Loucy (cell line): ENCODE measurements around the gene CEBPZOS.
"Not testable (repeated sequence)": the region's sequence is repeated elsewhere in the genome, so short reads cannot be mapped to it uniquely, and the experiment has no call there.

Experiments
- H2AFZ ChIP-seq: fragments of 200-600 bp; sonication (generic); 2 replicates; pipeline ENCODE4 v1.6.0; 2016; ENCODE audit warnings: antibody characterized with exemption, mild to moderate bottlenecking, low read length, moderate library complexity
- H3F3A ChIP-seq: fragments of 200-600 bp; 2 replicates; pipeline ENCODE4 v1.6.0; 2016; ENCODE audit warnings: antibody characterized with exemption, low read depth, mild to moderate bottlenecking
- H3K27me3 ChIP-seq: fragments of 200-600 bp; sonication (generic); 2 replicates; pipeline ENCODE4 v1.6.1; 2014; ENCODE audit warnings: low read length, mild to moderate bottlenecking; ENCODE audit not compliant: insufficient read depth, poor library complexity, severe bottlenecking
- H3K36me3 ChIP-seq: fragments of 200-600 bp; sonication (generic); 2 replicates; pipeline ENCODE4 v1.6.1; 2016; ENCODE audit warnings: low read length; ENCODE audit not compliant: insufficient read depth
- H3K4me1 ChIP-seq: fragments of 200-600 bp; sonication (generic); 2 replicates; pipeline ENCODE4 v1.5.1; 2014; ENCODE audit warnings: low read length, mild to moderate bottlenecking; ENCODE audit not compliant: insufficient read depth, poor library complexity, severe bottlenecking
- H3K4me2 ChIP-seq: fragments of 200-600 bp; sonication (generic); 2 replicates; pipeline ENCODE4 v1.6.0; 2014; ENCODE audit warnings: antibody characterized with exemption, low read length, low read depth, mild to moderate bottlenecking; ENCODE audit not compliant: poor library complexity, severe bottlenecking
- H3K4me3 ChIP-seq: fragments of 200-600 bp; sonication (generic); 2 replicates; pipeline ENCODE4 v1.5.1; 2014; ENCODE audit warnings: low read length, mild to moderate bottlenecking, mixed read lengths; ENCODE audit not compliant: poor library complexity, severe bottlenecking
- H3K79me2 ChIP-seq: fragments of 200-600 bp; sonication (generic); 2 replicates; pipeline ENCODE4 v1.6.1; 2014; ENCODE audit warnings: low read length; ENCODE audit not compliant: insufficient read depth
- H3K9ac ChIP-seq: fragments of 200-600 bp; sonication (generic); 2 replicates; pipeline ENCODE4 v1.6.0; 2014; ENCODE audit warnings: mild to moderate bottlenecking, low read depth, low read length, moderate library complexity; ENCODE audit not compliant: poor library complexity, severe bottlenecking
- H3K9me2 ChIP-seq: fragments of 200-600 bp; sonication (generic); replicated peaks from 2 replicates; pipeline ENCODE4 v1.6.1; 2016; ENCODE audit warnings: low read depth, low read length, mixed read lengths
- H3K9me3 ChIP-seq: fragments of 200-600 bp; sonication (generic); 2 replicates; pipeline ENCODE4 v1.6.1; 2014; ENCODE audit warnings: mild to moderate bottlenecking, antibody characterized with exemption, low read length, low read depth; ENCODE audit not compliant: insufficient read depth
- H4K20me1 ChIP-seq: fragments of 200-600 bp; sonication (generic); 2 replicates; pipeline ENCODE4 v1.6.0; 2014; ENCODE audit warnings: antibody characterized with exemption, low read length, mild to moderate bottlenecking; ENCODE audit not compliant: insufficient read depth, poor library complexity, severe bottlenecking
- EZH2phosphoT487 ChIP-seq: fragments of 200-600 bp; IDR thresholded peaks from 2 replicates; pipeline ENCODE4 v1.6.1; 2018; ENCODE audit warnings: antibody characterized with exemption, mild to moderate bottlenecking, moderate library complexity, borderline replicate concordance
- TF ChIP-seq, protein P1 (sequence below): fragments of 200-600 bp; sonication (generic); conservative IDR thresholded peaks from 2 replicates; pipeline ENCODE4 v1.5.1; 2014; ENCODE audit warnings: mild to moderate bottlenecking, antibody characterized with exemption, low read length

The CEBPZOS gene

GRCh38 chr2:37219046-37219445, 22.8 kb downstream of the CEBPZOS start:
- Histone ChIP-seq H2AFZ (no peak overlapping the region), H3K27me3 (no peaks in the 10 kb centered on the region), H3K9me3 (no peaks in the 10 kb centered on the region), H3K9ac (no peak overlapping the region), H4K20me1 (peaks cover 18% of the 10 kb centered on the region), H3K79me2 (peaks cover 13% of the 10 kb centered on the region; the same call in 1 of the 2 replicates), H3K36me3 (peaks cover 69% of the 10 kb centered on the region), H3K4me2 (no peak overlapping the region), H3K9me2 (no peaks in the 10 kb centered on the region), H3K4me1 (peaks cover 7% of the 10 kb centered on the region), H3K4me3 (no peak overlapping the region), H3F3A (no peaks in the 10 kb centered on the region; the same call in 1 of the 2 replicates)
- no peak for TF ChIP-seq EZH2phosphoT487
- TF ChIP-seq, protein P1, sequence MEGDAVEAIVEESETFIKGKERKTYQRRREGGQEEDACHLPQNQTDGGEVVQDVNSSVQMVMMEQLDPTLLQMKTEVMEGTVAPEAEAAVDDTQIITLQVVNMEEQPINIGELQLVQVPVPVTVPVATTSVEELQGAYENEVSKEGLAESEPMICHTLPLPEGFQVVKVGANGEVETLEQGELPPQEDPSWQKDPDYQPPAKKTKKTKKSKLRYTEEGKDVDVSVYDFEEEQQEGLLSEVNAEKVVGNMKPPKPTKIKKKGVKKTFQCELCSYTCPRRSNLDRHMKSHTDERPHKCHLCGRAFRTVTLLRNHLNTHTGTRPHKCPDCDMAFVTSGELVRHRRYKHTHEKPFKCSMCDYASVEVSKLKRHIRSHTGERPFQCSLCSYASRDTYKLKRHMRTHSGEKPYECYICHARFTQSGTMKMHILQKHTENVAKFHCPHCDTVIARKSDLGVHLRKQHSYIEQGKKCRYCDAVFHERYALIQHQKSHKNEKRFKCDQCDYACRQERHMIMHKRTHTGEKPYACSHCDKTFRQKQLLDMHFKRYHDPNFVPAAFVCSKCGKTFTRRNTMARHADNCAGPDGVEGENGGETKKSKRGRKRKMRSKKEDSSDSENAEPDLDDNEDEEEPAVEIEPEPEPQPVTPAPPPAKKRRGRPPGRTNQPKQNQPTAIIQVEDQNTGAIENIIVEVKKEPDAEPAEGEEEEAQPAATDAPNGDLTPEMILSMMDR, result no peak

GRCh38 chr2:37223131-37223530, 26.8 kb downstream of the CEBPZOS start:
- H3K4me2 ChIP-seq, result peak overlapping the region; percentile 55
- no peaks in the 10 kb centered on the region; the same call in 1 of the 2 replicates for H3F3A ChIP-seq
- no peaks in the 10 kb centered on the region for H3K9me2 ChIP-seq
- peaks cover 52% of the 10 kb centered on the region; the same call in 1 of the 2 replicates for H3K36me3 ChIP-seq
- TF ChIP-seq EZH2phosphoT487, result no peak
- TF ChIP-seq, protein P1, result no peak
- H3K27me3 ChIP-seq, result no peaks in the 10 kb centered on the region
- peaks cover 49% of the 10 kb centered on the region for H4K20me1 ChIP-seq
- peaks cover 44% of the 10 kb centered on the region for H3K79me2 ChIP-seq
- H3K4me1 ChIP-seq, result peaks cover 33% of the 10 kb centered on the region
- H2AFZ ChIP-seq, result no peak overlapping the region
- no peak overlapping the region for H3K4me3 ChIP-seq
- no peak overlapping the region for H3K9ac ChIP-seq
- H3K9me3 ChIP-seq, result no peaks in the 10 kb centered on the region

- no peak overlapping the region for H3K9ac ChIP-seq
- H3K36me3 ChIP-seq, result peaks cover 54% of the 10 kb centered on the region; the same call in 1 of the 2 replicates
- peaks cover 59% of the 10 kb centered on the region for H4K20me1 ChIP-seq
- TF ChIP-seq, protein P1, result no peak
- TF ChIP-seq EZH2phosphoT487, result no peak
- H3K4me2 ChIP-seq, result peak overlapping the region; percentile 55
- no peaks in the 10 kb centered on the region for H3K9me3 ChIP-seq
- H3K27me3 ChIP-seq, result no peaks in the 10 kb centered on the region
- H3K4me3 ChIP-seq, result peak overlapping the region; percentile 15
- H3K4me1 ChIP-seq, result peaks cover 38% of the 10 kb centered on the region
- H3F3A ChIP-seq, result no peaks in the 10 kb centered on the region; the same call in 1 of the 2 replicates
- no peak overlapping the region for H2AFZ ChIP-seq
- H3K79me2 ChIP-seq, result peaks cover 54% of the 10 kb centered on the region
- no peaks in the 10 kb centered on the region for H3K9me2 ChIP-seq
Observed at GRCh38 chr2:37224063-37224462, 27.8 kb downstream of the CEBPZOS start.

DNA sequence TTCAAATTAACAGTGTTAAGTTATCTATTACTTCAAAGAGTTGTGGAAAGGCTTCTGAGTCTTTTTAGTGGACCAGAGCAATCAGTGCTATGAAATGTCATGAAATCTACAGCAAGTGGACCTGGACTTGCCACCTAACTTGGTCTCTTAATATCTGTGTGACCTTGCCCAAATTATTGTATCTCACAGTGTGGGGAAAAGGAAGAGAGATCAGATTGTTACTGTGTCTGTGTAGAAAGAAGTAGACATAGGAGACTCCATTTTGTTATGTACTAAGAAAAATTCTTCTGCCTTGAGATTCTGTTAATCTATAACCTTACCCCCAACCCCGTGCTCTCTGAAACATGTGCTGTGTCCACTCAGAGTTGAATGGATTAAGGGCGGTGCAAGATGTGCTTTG, 28.8 kb downstream of the CEBPZOS start:
- H3K9ac ChIP-seq, H3K27me3 ChIP-seq, H3F3A ChIP-seq, H3K9me2 ChIP-seq, H3K9me3 ChIP-seq, H2AFZ ChIP-seq: not testable (repeated sequence)
- Histone ChIP-seq H3K4me2 (peak overlapping the region; percentile 55), H3K4me3 (peak overlapping the region; percentile 15), H4K20me1 (peaks cover 69% of the 10 kb centered on the region), H3K36me3 (peaks cover 47% of the 10 kb centered on the region; the same call in 1 of the 2 replicates), H3K79me2 (peaks cover 64% of the 10 kb centered on the region), H3K4me1 (peaks cover 49% of the 10 kb centered on the region)
